ENCODE results near the gene MELTF. TPM values are rescaled to one million over a fixed set of nuclear protein-coding genes. Genes with fewer than 3 reads are reported as not detected.

The MELTF gene
- total and polyA plus RNA-seq, 2 experiments from 2014 or later = 0.86 to 1.1 TPM

DNA sequence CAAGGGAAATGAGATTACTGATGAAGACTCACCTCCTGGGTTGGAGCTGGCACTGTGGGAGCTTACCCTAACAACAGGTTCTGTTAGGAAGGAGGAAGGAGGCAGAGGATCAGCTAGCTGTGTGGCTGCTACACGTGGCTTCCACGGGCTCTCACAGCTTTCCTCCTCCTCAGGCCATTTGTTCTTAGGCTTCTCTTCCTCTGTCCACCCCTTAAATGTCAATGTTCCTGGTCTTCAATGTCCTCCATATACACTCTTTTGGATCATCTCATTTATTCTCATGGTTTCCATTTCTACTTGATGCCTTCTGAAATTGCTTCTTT lies 66.0 kb downstream of the MELTF start:
- no peak for TF ChIP-seq EZH2 (IDR thresholded peaks at IDR 0.05; ENCODE audit: insufficient read depth, poor library complexity, severe bottlenecking)
- no peak for TF ChIP-seq EZH2phosphoT487 (IDR thresholded peaks at IDR 0.05; ENCODE audit: insufficient read depth, low read depth)
- Histone ChIP-seq H3K4me1 (ENCODE audit: insufficient read depth) (no peaks in the 10 kb centered on the region), H3K9ac (no peak overlapping the region), H3K27ac (no peak overlapping the region), H4K20me1 (ENCODE audit: insufficient read depth) (no peaks in the 10 kb centered on the region), H2AFZ (no peak overlapping the region), H3K79me2 (ENCODE audit: insufficient read depth) (no peaks in the 10 kb centered on the region), H3F3A (ENCODE audit: insufficient read depth) (no peaks in the 10 kb centered on the region), H3K36me3 (ENCODE audit: low read depth) (no peaks in the 10 kb centered on the region), H3K9me2 (ENCODE audit: insufficient read depth) (no peaks in the 10 kb centered on the region), H3K9me3 (ENCODE audit: low read depth) (no peaks in the 10 kb centered on the region), H3K4me3 (no peak overlapping the region), H3K27me3 (replicated peaks; ENCODE audit: insufficient read depth) (no peaks in the 10 kb centered on the region), H3K4me2 (ENCODE audit: unreplicated experiment) (no peak overlapping the region)
- in situ Hi-C loops (cut with MboI) = no loop called here
- WGBS, 2 experiments (ENCODE audit: low coverage in 1 of 2, low lambda C conversion rate in 2 of 2, missing lambda C conversion rate in 2 of 2) = 96 to 98% methylated on average over 2 of the region's 2 CpGs
- DNase-seq = no peak

DNA sequence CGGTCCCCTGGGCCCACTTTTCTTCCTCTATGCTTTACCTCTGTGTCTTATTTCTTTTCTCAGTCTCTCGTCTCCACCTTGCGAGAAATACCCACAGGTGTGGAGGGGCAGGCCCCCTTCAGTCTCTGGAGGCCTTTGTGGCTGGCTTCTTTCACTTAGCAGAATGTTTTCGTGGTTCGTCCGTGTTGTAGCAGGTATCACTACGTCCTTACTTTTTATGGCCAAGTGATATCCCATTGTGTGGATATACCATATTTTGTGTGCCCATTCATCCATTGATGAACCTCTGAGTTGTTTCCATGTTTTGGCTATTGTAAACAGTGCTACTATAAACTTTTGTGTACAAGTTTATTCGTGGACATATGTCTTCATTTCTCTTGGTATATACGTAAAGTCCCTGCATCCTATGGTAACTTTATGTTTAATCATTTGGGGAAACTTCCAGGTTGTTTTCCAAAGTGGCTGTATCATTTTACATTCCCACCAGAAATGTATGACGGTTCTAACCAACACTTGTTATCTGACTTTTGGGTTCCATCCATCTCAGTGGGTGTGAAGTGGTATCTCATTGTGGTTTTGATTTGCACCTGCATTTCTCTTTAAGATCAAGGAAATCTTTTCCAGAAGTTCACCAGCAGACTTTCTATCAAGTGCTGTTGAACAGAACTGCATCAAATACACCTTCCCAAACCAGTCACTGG lies 66.5 kb downstream of the MELTF start:
- no peaks in the 10 kb centered on the region for H3F3A ChIP-seq (ENCODE audit: insufficient read depth)
- H3K9ac ChIP-seq = no peak overlapping the region
- no peaks in the 10 kb centered on the region for H4K20me1 ChIP-seq (ENCODE audit: insufficient read depth)
- H3K9me3 ChIP-seq (ENCODE audit: low read depth) = no peaks in the 10 kb centered on the region
- no peak overlapping the region for H3K4me3 ChIP-seq
- H3K9me2 ChIP-seq (ENCODE audit: insufficient read depth) = no peaks in the 10 kb centered on the region
- in situ Hi-C loops (cut with MboI) = no loop called here
- H3K4me2 ChIP-seq (ENCODE audit: unreplicated experiment) = no peak overlapping the region
- no peaks in the 10 kb centered on the region for H3K4me1 ChIP-seq (ENCODE audit: insufficient read depth)
- H3K36me3 ChIP-seq (ENCODE audit: low read depth) = no peaks in the 10 kb centered on the region
- H3K27me3 ChIP-seq (replicated peaks; ENCODE audit: insufficient read depth) = no peaks in the 10 kb centered on the region
- H3K79me2 ChIP-seq (ENCODE audit: insufficient read depth) = no peaks in the 10 kb centered on the region
- TF ChIP-seq EZH2phosphoT487 (IDR thresholded peaks at IDR 0.05; ENCODE audit: insufficient read depth, low read depth) = no peak
- no peak for TF ChIP-seq EZH2 (IDR thresholded peaks at IDR 0.05; ENCODE audit: insufficient read depth, poor library complexity, severe bottlenecking)
- DNase-seq = no peak
- no peak overlapping the region for H3K27ac ChIP-seq
- WGBS, 2 experiments (ENCODE audit: low coverage in 1 of 2, low lambda C conversion rate in 2 of 2, missing lambda C conversion rate in 2 of 2) = 87% methylated on average over 10 of the region's 10 CpGs
- H2AFZ ChIP-seq = no peak overlapping the region

DNA sequence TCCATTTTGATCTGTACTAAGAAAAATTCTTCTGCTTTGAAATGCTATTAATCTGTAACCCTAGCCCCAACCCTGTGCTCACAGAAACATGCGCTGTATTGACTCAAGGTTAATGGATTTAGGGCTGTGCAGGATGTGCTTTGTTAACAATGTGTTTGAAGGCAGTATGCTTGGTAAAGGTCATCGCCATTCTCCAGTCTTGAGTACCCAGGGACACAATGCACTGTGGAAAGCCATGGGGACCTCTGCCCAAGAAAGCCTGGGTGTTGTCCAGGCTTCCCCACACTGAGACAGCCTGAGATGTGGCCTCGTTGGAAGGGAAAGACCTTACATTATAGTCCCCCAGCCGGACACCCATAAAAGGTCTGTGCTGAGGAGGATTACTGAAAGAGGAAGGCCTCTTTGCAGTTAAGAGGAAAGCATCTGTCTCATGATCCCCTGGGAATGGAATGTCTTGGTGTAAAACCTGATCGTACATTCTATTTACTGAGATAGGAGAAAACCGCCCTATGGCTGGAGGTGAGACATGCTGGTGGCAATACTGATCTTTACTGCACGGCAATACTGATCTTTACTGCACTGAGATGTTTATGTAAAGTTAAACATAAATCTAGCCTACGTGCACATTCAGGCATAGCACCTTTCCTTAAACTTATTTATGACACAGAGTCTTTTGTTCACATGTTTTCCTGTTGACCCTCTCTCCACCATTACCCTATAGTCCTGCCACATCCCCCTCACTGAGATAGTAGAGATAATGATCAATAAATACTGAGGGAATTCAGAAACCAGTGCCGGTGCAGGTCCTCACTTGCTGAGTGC lies 67.3 kb downstream of the MELTF start:
- Histone ChIP-seq H3K79me2 (ENCODE audit: insufficient read depth) (no peaks in the 10 kb centered on the region), H3K27me3 (replicated peaks; ENCODE audit: insufficient read depth) (no peaks in the 10 kb centered on the region), H3K4me2 (ENCODE audit: unreplicated experiment) (no peak overlapping the region), H2AFZ (no peak overlapping the region), H3K9me3 (ENCODE audit: low read depth) (no peaks in the 10 kb centered on the region), H3K27ac (no peak overlapping the region), H3K9me2 (ENCODE audit: insufficient read depth) (no peaks in the 10 kb centered on the region), H3F3A (ENCODE audit: insufficient read depth) (no peaks in the 10 kb centered on the region), H4K20me1 (ENCODE audit: insufficient read depth) (no peaks in the 10 kb centered on the region), H3K36me3 (ENCODE audit: low read depth) (no peaks in the 10 kb centered on the region), H3K4me3 (no peak overlapping the region), H3K4me1 (ENCODE audit: insufficient read depth) (no peaks in the 10 kb centered on the region), H3K9ac (no peak overlapping the region)
- WGBS, 2 experiments (ENCODE audit: low coverage in 1 of 2, low lambda C conversion rate in 2 of 2, missing lambda C conversion rate in 2 of 2) = 78 to 80% methylated on average over 9 of the region's 9 CpGs
- TF ChIP-seq EZH2 (IDR thresholded peaks at IDR 0.05; ENCODE audit: insufficient read depth, poor library complexity, severe bottlenecking) = no peak
- no peak for TF ChIP-seq EZH2phosphoT487 (IDR thresholded peaks at IDR 0.05; ENCODE audit: insufficient read depth, low read depth)
- in situ Hi-C loops (cut with MboI) = no loop called here
- no peak for DNase-seq

DNA sequence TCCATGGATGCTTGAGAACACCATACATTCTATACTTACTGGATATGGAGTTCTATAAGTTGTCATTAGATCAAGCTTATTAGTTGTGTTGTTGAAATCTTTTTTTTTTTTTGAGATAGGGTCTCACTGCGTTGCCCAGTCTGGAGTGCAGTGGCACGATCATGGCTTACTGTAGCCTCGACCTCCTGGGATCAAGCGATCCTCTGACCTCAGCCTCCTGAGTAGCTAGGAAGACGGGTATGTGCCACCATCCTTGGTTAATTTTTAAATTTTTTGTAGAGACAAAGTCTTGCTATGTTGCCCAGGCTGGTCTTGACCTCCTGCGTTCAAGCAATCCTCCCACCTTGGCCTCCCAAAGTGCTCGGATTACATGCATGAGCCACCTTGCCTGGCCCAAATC lies 74.8 kb downstream of the MELTF start:
- H3K79me2 ChIP-seq (ENCODE audit: insufficient read depth) = no peaks in the 10 kb centered on the region
- no peak for TF ChIP-seq EZH2phosphoT487 (IDR thresholded peaks at IDR 0.05; ENCODE audit: insufficient read depth, low read depth)
- no peak for TF ChIP-seq EZH2 (IDR thresholded peaks at IDR 0.05; ENCODE audit: insufficient read depth, poor library complexity, severe bottlenecking)
- no peaks in the 10 kb centered on the region for H3K9me3 ChIP-seq (ENCODE audit: low read depth)
- in situ Hi-C loops (cut with MboI) = no loop called here
- no peak overlapping the region for H3K9ac ChIP-seq
- no peaks in the 10 kb centered on the region for H4K20me1 ChIP-seq (ENCODE audit: insufficient read depth)
- no peak overlapping the region for H3K4me3 ChIP-seq
- no peak overlapping the region for H3K27ac ChIP-seq
- H3K9me2 ChIP-seq (ENCODE audit: insufficient read depth) = no peaks in the 10 kb centered on the region
- H3K36me3 ChIP-seq (ENCODE audit: low read depth) = no peaks in the 10 kb centered on the region
- no peaks in the 10 kb centered on the region for H3K27me3 ChIP-seq (replicated peaks; ENCODE audit: insufficient read depth)
- H3F3A ChIP-seq (ENCODE audit: insufficient read depth) = no peaks in the 10 kb centered on the region
- H3K4me1 ChIP-seq (ENCODE audit: insufficient read depth) = no peaks in the 10 kb centered on the region
- 88 to 93% methylated on average over 7 of the region's 7 CpGs for WGBS, 2 experiments (ENCODE audit: low coverage in 1 of 2, low lambda C conversion rate in 2 of 2, missing lambda C conversion rate in 2 of 2)
- no peak overlapping the region for H3K4me2 ChIP-seq (ENCODE audit: unreplicated experiment)
- H2AFZ ChIP-seq = no peak overlapping the region
- DNase-seq = no peak

Other genes with a start within 250 kb of the MELTF start
- gene SENP5, start 161.9 kb downstream of the MELTF start, total RNA-seq (2014; rRNA removed; shearing (Covaris generic)) = 30.2 and 36.2 TPM in 2 replicates
- gene SENP5, start 161.9 kb downstream of the MELTF start, polyA plus RNA-seq (2016; fragmentation: Nextera tagmentation; extraction: Ambion mirVana) = 16.2 and 16.9 TPM in 2 replicates
- gene NCBP2, start 87.3 kb downstream of the MELTF start, total RNA-seq (2014; rRNA removed; shearing (Covaris generic)) = 75.3 and 81.9 TPM in 2 replicates
- gene NCBP2, start 87.3 kb downstream of the MELTF start, polyA plus RNA-seq (2016; fragmentation: Nextera tagmentation; extraction: Ambion mirVana) = 107 TPM in 2 replicates
- gene PIGZ, start 61.0 kb downstream of the MELTF start, total RNA-seq (2014; rRNA removed; shearing (Covaris generic)) = 3.9 and 5.7 TPM in 2 replicates
- 7.6 and 9.6 TPM in 2 replicates for gene PIGZ, start 61.0 kb downstream of the MELTF start, polyA plus RNA-seq (2016; fragmentation: Nextera tagmentation; extraction: Ambion mirVana)

All from GM23248 (cell line).